NCI-H2227 treated with DMSO at 0.1 percent for 48 hours (cell line): ENCODE results near the gene ADAMTS18.
"Not testable (repeated sequence)": the region's sequence is repeated elsewhere in the genome, so short reads cannot be mapped to it uniquely, and the experiment has no call there.

Experiments
- DNase-seq: peaks from one replicate; lab custom pipeline; 2025; lab: John Stamatoyannopoulos, UW

Gene ADAMTS18, protein sequence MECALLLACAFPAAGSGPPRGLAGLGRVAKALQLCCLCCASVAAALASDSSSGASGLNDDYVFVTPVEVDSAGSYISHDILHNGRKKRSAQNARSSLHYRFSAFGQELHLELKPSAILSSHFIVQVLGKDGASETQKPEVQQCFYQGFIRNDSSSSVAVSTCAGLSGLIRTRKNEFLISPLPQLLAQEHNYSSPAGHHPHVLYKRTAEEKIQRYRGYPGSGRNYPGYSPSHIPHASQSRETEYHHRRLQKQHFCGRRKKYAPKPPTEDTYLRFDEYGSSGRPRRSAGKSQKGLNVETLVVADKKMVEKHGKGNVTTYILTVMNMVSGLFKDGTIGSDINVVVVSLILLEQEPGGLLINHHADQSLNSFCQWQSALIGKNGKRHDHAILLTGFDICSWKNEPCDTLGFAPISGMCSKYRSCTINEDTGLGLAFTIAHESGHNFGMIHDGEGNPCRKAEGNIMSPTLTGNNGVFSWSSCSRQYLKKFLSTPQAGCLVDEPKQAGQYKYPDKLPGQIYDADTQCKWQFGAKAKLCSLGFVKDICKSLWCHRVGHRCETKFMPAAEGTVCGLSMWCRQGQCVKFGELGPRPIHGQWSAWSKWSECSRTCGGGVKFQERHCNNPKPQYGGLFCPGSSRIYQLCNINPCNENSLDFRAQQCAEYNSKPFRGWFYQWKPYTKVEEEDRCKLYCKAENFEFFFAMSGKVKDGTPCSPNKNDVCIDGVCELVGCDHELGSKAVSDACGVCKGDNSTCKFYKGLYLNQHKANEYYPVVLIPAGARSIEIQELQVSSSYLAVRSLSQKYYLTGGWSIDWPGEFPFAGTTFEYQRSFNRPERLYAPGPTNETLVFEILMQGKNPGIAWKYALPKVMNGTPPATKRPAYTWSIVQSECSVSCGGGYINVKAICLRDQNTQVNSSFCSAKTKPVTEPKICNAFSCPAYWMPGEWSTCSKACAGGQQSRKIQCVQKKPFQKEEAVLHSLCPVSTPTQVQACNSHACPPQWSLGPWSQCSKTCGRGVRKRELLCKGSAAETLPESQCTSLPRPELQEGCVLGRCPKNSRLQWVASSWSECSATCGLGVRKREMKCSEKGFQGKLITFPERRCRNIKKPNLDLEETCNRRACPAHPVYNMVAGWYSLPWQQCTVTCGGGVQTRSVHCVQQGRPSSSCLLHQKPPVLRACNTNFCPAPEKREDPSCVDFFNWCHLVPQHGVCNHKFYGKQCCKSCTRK (N-terminal part only)

GRCh38 chr16:77434530-77435271 lies at the start of gene ADAMTS18:
Gene ADAMTS18, minus strand, starts transcription at chr16:77435034. Its CDS starts 339 bp downstream, at chr16:77434695.
- no peak for DNase-seq

- DNase-seq = no peak
Measured at GRCh38 chr16:77480681-77481315, 46.0 kb upstream of the ADAMTS18 start.

- DNase-seq = no peak
Measured at GRCh38 chr16:77472262-77472661, 37.4 kb upstream of the ADAMTS18 start.

- no peak for DNase-seq
Measured at GRCh38 chr16:77470851-77471250, 36.0 kb upstream of the ADAMTS18 start.

DNA sequence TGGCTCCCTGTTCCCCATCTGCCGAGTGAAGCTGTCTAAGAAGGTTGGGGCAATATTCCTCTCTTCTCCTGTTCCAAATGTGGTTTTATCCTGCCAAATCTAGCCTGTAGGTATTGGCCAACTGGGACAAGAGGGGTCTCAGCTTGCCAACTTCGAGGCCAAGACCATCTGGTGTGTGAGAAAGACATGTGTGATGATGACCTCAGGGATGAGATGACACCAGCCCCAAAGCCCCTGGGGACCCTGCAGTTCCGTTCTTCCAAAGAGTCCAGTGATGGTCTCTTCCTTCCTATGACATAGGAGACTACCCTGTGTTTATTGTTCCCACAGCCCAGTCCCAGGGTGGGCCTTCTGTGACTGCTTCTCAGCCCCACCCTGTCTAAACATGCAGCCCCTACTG lies 34.8 kb upstream of the ADAMTS18 start:
- DNase-seq = no peak

DNA sequence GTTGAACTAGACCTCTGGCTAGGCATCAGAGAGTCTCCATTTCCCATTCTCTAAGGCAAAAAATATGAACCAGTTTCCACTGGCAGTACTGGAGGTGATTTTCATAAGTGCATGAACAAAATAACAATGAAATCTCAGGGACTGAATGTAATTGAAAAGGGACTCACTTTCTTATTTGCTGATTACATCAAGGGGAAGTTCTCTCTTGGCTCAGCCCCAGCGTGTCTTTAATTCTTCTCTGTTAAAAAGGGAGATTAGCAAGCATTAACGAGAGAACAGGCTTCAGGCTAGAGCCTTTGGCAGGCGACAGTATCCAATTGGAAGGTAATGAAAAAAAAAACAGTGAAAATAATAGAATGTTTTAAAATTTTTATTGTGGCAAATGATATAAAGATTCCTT lies 34.0 kb upstream of the ADAMTS18 start:
- DNase-seq = no peak

- DNase-seq = no peak
Measured at GRCh38 chr16:77467821-77468335, 33.0 kb upstream of the ADAMTS18 start.

GRCh38 chr16:77463659-77464058 lies 28.8 kb upstream of the ADAMTS18 start:
- DNase-seq = not testable (repeated sequence)

GRCh38 chr16:77462894-77463293 lies 28.1 kb upstream of the ADAMTS18 start:
- no peak for DNase-seq

DNA sequence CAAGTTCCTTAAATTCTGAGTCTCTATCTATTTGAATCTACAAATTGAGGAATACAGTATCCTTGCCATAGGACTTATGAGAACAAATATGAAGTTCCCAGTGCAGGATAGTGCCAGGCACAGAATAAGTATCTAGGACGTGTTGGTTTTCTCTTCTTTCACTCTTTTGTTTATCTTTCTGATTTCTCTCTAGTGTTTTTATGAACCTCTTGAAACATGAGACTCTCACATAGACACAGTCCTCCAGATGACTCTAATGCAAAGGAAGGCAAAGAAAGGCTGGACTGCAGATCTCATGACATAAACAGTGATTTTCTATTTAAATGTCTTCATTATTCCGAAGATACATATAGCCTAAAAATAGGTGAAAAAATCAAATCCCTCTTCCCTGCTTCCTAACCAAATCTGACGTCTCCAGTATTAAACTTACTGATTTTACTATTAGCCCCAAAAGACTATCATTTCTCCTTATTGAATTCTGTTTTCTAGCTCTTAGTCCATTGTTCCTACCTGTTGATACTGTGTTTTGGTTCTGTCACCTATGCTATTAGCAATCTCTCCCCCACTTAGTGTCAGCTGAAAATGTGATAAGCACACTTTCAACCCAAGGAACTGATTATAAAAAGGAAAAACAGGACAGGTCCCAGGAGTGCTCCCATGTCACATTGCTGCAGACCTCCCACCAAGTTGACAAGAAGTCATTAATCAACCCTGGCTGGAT lies 24.9 kb upstream of the ADAMTS18 start:
- DNase-seq = no peak

DNA sequence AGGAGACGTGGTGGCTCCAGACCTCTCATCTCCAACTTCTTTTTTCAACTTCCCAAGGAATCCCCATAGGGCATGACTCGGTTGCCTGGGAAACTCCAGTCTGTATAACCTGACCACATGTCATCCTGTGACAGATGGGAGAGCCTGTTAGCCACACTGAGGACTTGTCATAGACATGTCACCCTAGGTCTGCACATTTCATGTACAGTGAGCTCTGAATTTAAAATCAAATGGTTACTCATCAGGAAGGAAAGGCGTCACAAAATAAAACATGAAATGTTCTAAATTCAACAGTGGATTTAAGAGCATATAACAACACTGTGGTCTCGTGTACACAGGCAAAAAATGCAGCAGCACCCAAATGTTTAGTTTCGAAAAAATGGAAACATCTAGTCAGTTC lies 22.2 kb upstream of the ADAMTS18 start:
- DNase-seq = no peak

GRCh38 chr16:77452243-77452642 lies 17.4 kb upstream of the ADAMTS18 start:
- no peak for DNase-seq

GRCh38 chr16:77450790-77451487 lies 16.1 kb upstream of the ADAMTS18 start:
- DNase-seq = peak; percentile 64

DNA sequence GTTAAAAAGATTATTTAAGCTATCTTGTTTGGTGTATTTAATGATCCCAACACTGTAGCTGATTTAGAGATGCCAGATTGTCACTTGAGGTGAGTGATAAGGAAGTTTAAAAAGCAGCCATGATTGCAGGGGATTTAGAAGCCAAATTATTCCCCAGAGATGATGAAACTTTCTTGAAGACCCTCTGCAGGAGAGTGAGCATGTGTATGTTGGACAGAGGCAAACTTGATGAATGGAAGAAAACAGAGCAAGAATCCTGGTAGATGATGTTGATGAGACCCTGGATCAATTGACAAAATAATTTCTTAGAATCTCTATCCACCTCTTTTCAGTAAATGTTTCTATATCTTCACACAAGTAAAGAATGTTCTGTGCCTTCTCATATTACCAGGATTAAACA lies 14.4 kb upstream of the ADAMTS18 start:
- DNase-seq = no peak

GRCh38 chr16:77445324-77445723 lies 10.5 kb upstream of the ADAMTS18 start:
- no peak for DNase-seq

GRCh38 chr16:77444147-77444460 lies 9.3 kb upstream of the ADAMTS18 start:
- peak; percentile 53 for DNase-seq

DNA sequence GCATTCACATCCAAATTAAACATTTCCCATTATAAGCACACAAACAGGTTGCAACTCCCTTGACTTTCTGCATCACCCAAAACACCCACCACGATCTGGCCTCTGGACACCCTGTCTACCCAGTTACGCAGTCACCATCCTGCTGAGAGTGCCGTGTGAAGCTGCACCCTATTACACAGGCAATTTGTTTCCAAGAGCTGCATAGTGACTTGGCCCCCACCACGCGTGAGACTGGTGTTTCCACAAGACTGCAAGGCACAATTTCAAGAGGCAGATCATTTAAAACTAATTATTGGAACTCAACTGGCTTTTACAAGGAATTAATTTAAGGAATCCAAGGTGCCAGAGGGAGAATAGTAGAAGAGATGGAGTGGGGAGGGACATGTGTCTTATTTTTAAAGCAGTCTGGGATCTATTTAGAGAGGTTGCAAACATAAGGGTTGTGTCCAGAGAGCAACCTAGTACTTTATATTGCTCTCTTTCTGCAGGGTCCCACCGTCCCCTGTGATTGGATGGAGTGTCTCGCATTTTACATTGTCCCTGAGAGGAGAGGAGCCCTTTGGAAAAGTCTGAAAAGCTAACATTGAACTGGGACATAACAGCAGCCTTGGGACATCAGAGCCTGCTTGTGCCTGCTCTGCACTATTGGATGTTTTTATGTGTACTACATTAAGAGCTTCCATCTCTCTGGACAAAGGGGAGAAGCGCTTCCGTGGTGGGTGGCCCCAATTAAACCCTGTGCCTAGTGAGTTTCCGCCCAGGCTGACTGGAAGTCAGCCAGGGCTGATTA lies 8.7 kb upstream of the ADAMTS18 start:
- no peak for DNase-seq

DNA sequence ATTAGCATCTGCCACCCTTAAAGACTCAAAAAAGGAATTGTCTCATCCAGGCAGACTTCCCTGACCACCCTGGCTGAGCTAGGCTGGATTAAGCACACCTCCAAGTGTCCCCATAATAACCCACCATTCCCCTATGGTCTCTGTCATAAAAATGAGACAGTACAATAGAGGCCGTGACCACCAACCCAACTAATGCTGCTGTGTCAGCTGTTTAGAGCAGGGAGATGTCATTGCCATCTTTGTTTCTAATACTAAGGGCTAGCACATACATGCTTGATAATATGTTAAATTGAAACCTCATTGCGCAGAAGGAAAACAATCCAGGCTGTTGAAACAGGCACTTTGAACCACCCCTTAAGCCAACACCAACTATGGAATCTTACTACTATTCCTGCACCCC lies 7.2 kb upstream of the ADAMTS18 start:
- DNase-seq = no peak

DNA sequence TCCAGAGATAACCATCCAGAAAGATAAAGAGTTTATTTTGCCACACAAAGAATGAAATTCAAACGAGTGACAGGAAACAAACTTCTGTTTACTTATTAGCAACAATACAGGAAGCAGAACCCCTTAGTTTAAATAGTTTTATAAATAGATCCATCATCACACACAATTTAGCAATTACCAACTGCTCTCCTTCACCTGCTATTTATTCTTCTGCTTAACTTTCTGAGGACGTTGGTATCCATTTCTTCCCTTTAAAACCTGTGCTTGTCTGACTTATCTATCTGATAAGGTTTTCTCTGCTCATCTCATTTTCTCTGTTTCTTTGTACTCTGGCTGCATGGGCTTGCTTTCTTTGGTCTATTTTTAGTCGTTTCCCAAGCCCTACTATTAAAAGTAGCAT lies 4.3 kb upstream of the ADAMTS18 start:
- no peak for DNase-seq
